Activated CD4-positive, alpha-beta memory T cell treated with anti-CD3 and anti-CD28 coated beads, Interleukin-2, amount 10 ng/mL, durations not matched to agents 7 days and 5 days (primary cell): ENCODE measurements around the gene MEIS1. TPM values are rescaled to one million over a fixed set of nuclear protein-coding genes. Genes with fewer than 3 reads are reported as not detected.

ENCODE experiments used
- CTCF ChIA-PET: fragments of 350-600 bp; sonication (Branson Sonifier 250); formaldehyde crosslinking; loops from one replicate; lab custom pipeline; 2021; ENCODE audit warnings: antibody characterized with exemption, inconsistent platforms; lab: Charles Lee
- POLR2A ChIA-PET: fragments of 350-600 bp; sonication (Branson Sonifier 250); formaldehyde crosslinking; loops from one replicate; lab custom pipeline; 2021; ENCODE audit warnings: antibody characterized with exemption; lab: Charles Lee
- DNase-seq: peaks from one replicate; pipeline ENCODE4 v3.0.0-alpha.2; 2020
- H3K27ac Mint-ChIP-seq: one replicate; pipeline ENCODE4 v1.8.0; 2021; ENCODE audit warnings: mild to moderate bottlenecking, mixed read lengths
- H3K27me3 Mint-ChIP-seq: one replicate; pipeline ENCODE4 v1.8.0; 2021; ENCODE audit warnings: mixed read lengths
- H3K36me3 Mint-ChIP-seq: one replicate; pipeline ENCODE4 v1.8.0; 2021; ENCODE audit warnings: low read depth, mixed read lengths
- H3K4me1 Mint-ChIP-seq: one replicate; pipeline ENCODE4 v1.8.0; 2021; ENCODE audit warnings: mixed read lengths
- H3K4me3 Mint-ChIP-seq: one replicate; pipeline ENCODE4 v1.8.0; 2021; ENCODE audit warnings: mild to moderate bottlenecking, mixed read lengths
- H3K9me3 Mint-ChIP-seq: one replicate; pipeline ENCODE4 v1.8.0; 2021; ENCODE audit warnings: mixed read lengths
- total RNA-seq, 2 experiments: library from RNA; stranded (reverse); gene quantifications; one replicate each; pipeline ENCODE4 v1.2.3, GENCODE V29; 2021

The MEIS1 gene
- total RNA-seq, 2 experiments from 2014 or later, result not detected

- Mint-ChIP-seq H3K4me3 (no peak overlapping the region), H3K4me1 (no peaks in the 10 kb centered on the region), H3K27ac (no peak overlapping the region), H3K9me3 (no peaks in the 10 kb centered on the region), H3K27me3 (peaks cover 38% of the 10 kb centered on the region), H3K36me3 (no peaks in the 10 kb centered on the region)
- POLR2A ChIA-PET, result no interaction called here
- CTCF ChIA-PET, result interaction anchor here (0.7 kb wide), 1 partner anchor 14 kb away, joined by 3 read pairs; no protein-coding TSS in a partner anchor
- no peak for DNase-seq
Observed at GRCh38 chr2:66426244-66427111, 8.4 kb upstream of the MEIS1 start.

- Mint-ChIP-seq H3K36me3 (no peaks in the 10 kb centered on the region), H3K9me3 (no peaks in the 10 kb centered on the region), H3K4me3 (no peak overlapping the region), H3K27me3 (peaks cover 44% of the 10 kb centered on the region), H3K27ac (no peak overlapping the region), H3K4me1 (no peaks in the 10 kb centered on the region)
- POLR2A ChIA-PET, result no interaction called here
- DNase-seq, result no peak
- CTCF ChIA-PET, result interaction anchor here (0.7 kb wide), 1 partner anchor 13 kb away, joined by 3 read pairs; no protein-coding TSS in a partner anchor
Observed at GRCh38 chr2:66427300-66427699, 7.6 kb upstream of the MEIS1 start.

GRCh38 chr2:66428986-66429612, 5.8 kb upstream of the MEIS1 start:
- Mint-ChIP-seq H3K9me3 (no peaks in the 10 kb centered on the region), H3K27ac (no peak overlapping the region), H3K27me3 (peaks cover 60% of the 10 kb centered on the region), H3K4me3 (no peak overlapping the region), H3K36me3 (no peaks in the 10 kb centered on the region), H3K4me1 (peaks cover 12% of the 10 kb centered on the region)
- POLR2A ChIA-PET, result no interaction called here
- no peak for DNase-seq
- CTCF ChIA-PET, result interaction anchor here (1.1 to 1.3 kb wide), 2 partner anchors 12 to 234 kb away, joined by 4 to 5 read pairs; no protein-coding TSS in a partner anchor

GRCh38 chr2:66429693-66430504, 5.0 kb upstream of the MEIS1 start:
- Mint-ChIP-seq H3K9me3 (no peaks in the 10 kb centered on the region), H3K27me3 (peaks cover 65% of the 10 kb centered on the region), H3K36me3 (no peaks in the 10 kb centered on the region), H3K4me3 (no peak overlapping the region), H3K27ac (no peak overlapping the region), H3K4me1 (peaks cover 20% of the 10 kb centered on the region)
- POLR2A ChIA-PET, result no interaction called here
- DNase-seq, result no peak
- CTCF ChIA-PET, result interaction anchor here (0.5 to 1.3 kb wide), 3 partner anchors 10 to 235 kb away, joined by 3 to 5 read pairs (median 4); no protein-coding TSS in a partner anchor

- no peaks in the 10 kb centered on the region for H3K36me3 Mint-ChIP-seq
- H3K27me3 Mint-ChIP-seq, result peaks cover 66% of the 10 kb centered on the region
- no peak overlapping the region for H3K4me3 Mint-ChIP-seq
- CTCF ChIA-PET, result no interaction called here
- no peak overlapping the region for H3K27ac Mint-ChIP-seq
- no peak for DNase-seq
- H3K4me1 Mint-ChIP-seq, result peaks cover 26% of the 10 kb centered on the region
- POLR2A ChIA-PET, result no interaction called here
- no peaks in the 10 kb centered on the region for H3K9me3 Mint-ChIP-seq
Observed at GRCh38 chr2:66430505-66431273, 4.2 kb upstream of the MEIS1 start.

- DNase-seq, result no peak
- no peak overlapping the region for H3K4me3 Mint-ChIP-seq
- H3K36me3 Mint-ChIP-seq, result no peaks in the 10 kb centered on the region
- H3K4me1 Mint-ChIP-seq, result peaks cover 27% of the 10 kb centered on the region
- no peaks in the 10 kb centered on the region for H3K9me3 Mint-ChIP-seq
- ChIA-PET POLR2A (no interaction called here), CTCF (no interaction called here)
- peaks cover 65% of the 10 kb centered on the region for H3K27me3 Mint-ChIP-seq
- H3K27ac Mint-ChIP-seq, result no peak overlapping the region
Observed at GRCh38 chr2:66431274-66431642, 3.7 kb upstream of the MEIS1 start.

GRCh38 chr2:66431846-66432587, 2.9 kb upstream of the MEIS1 start:
- H3K4me3 Mint-ChIP-seq, result no peak overlapping the region
- POLR2A ChIA-PET, result no interaction called here
- no peaks in the 10 kb centered on the region for H3K36me3 Mint-ChIP-seq
- no peak for DNase-seq
- no peaks in the 10 kb centered on the region for H3K9me3 Mint-ChIP-seq
- H3K4me1 Mint-ChIP-seq, result peaks cover 27% of the 10 kb centered on the region
- peaks cover 71% of the 10 kb centered on the region for H3K27me3 Mint-ChIP-seq
- H3K27ac Mint-ChIP-seq, result no peak overlapping the region
- CTCF ChIA-PET, result no interaction called here

GRCh38 chr2:66432801-66433694, 1.9 kb upstream of the MEIS1 start:
- POLR2A ChIA-PET, result no interaction called here
- H3K27me3 Mint-ChIP-seq, result peaks cover 79% of the 10 kb centered on the region
- CTCF ChIA-PET, result interaction anchor here (1.1 to 1.2 kb wide), 2 partner anchors 8 to 1598 kb away, joined by 3 read pairs; no protein-coding TSS in a partner anchor
- H3K36me3 Mint-ChIP-seq, result no peaks in the 10 kb centered on the region
- peak; percentile 21 for DNase-seq
- H3K4me3 Mint-ChIP-seq, result peak overlapping the region; percentile 65
- H3K9me3 Mint-ChIP-seq, result no peaks in the 10 kb centered on the region
- no peak overlapping the region for H3K27ac Mint-ChIP-seq
- H3K4me1 Mint-ChIP-seq, result peaks cover 27% of the 10 kb centered on the region

GRCh38 chr2:66433695-66433944, 1.3 kb upstream of the MEIS1 start:
- no peak overlapping the region for H3K27ac Mint-ChIP-seq
- CTCF ChIA-PET, result interaction anchor here (1.1 to 1.2 kb wide), 2 partner anchors 9 to 1598 kb away, joined by 3 read pairs; no protein-coding TSS in a partner anchor
- no peaks in the 10 kb centered on the region for H3K36me3 Mint-ChIP-seq
- H3K4me1 Mint-ChIP-seq, result peaks cover 27% of the 10 kb centered on the region
- peak overlapping the region; percentile 65 for H3K4me3 Mint-ChIP-seq
- peaks cover 82% of the 10 kb centered on the region for H3K27me3 Mint-ChIP-seq
- no peaks in the 10 kb centered on the region for H3K9me3 Mint-ChIP-seq
- DNase-seq, result no peak
- POLR2A ChIA-PET, result no interaction called here

GRCh38 chr2:66433945-66434678, 813 bp upstream of the MEIS1 start:
- POLR2A ChIA-PET, result no interaction called here
- Mint-ChIP-seq H3K9me3 (no peaks in the 10 kb centered on the region), H3K27ac (no peak overlapping the region), H3K4me3 (peak overlapping the region; percentile 65), H3K27me3 (peaks cover 83% of the 10 kb centered on the region), H3K4me1 (peaks cover 27% of the 10 kb centered on the region), H3K36me3 (no peaks in the 10 kb centered on the region)
- CTCF ChIA-PET, result interaction anchor here (1.1 to 1.2 kb wide), 2 partner anchors 9 to 1597 kb away, joined by 3 read pairs; no protein-coding TSS in a partner anchor
- DNase-seq, result peak; percentile 30

- H3K9me3 Mint-ChIP-seq, result no peaks in the 10 kb centered on the region
- H3K27me3 Mint-ChIP-seq, result peaks cover 87% of the 10 kb centered on the region
- no peaks in the 10 kb centered on the region for H3K36me3 Mint-ChIP-seq
- H3K4me1 Mint-ChIP-seq, result peaks cover 27% of the 10 kb centered on the region
- H3K4me3 Mint-ChIP-seq, result no peak overlapping the region
- ChIA-PET POLR2A (no interaction called here), CTCF (no interaction called here)
- no peak for DNase-seq
- no peak overlapping the region for H3K27ac Mint-ChIP-seq
Observed at GRCh38 chr2:66435549-66435875, 587 bp downstream of the MEIS1 start.
